ENCODE results near the gene MED9. TPM values are rescaled to one million over a fixed set of nuclear protein-coding genes. Genes with fewer than 3 reads are reported as not detected.

MED9 gene
- total RNA-seq, 1 donor from 2014 or later, result 10.9 TPM

DNA sequence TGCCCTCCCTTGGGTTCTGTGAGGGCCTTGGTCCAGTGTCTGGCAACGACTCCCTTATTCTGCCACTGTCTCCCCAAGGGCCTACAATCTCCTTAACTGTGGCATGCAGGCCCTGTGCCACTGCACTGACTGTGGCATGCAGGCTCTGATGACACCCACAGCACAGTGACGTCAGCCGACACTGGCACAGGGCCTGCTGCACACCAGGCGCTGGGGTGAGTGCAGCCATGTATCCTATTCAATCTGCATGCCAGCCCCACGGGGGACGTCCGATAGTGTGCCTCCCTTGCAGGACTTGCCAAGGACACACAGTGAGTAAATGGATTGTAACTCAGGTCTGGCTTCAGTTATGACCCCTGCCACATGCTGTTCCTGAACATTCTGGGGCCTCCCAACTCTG lies 59.2 kb downstream of the MED9 start:
- no peak for DNase-seq (ENCODE audit: low read depth, low spot score)

DNA sequence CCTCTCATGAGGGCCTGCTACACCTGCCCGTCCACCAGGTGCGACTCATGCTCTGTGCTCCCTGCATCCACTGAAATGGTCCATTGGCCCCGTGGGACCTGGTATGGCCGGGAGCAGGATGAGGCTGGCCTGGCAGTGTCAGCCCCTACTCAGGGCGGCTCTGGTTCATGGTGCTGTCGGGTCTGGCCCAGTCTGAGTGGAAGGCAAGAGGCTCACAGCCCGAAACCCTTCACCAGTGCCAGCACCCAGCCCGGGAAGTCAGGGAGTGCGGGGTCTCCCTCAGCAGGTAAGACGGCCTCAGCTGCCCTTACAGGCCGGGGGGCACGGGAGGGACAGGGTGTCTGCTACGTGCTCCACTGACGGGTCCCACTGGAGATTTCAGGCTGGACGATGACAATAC lies 59.9 kb downstream of the MED9 start:
- no peak for DNase-seq (ENCODE audit: low read depth, low spot score)

DNA sequence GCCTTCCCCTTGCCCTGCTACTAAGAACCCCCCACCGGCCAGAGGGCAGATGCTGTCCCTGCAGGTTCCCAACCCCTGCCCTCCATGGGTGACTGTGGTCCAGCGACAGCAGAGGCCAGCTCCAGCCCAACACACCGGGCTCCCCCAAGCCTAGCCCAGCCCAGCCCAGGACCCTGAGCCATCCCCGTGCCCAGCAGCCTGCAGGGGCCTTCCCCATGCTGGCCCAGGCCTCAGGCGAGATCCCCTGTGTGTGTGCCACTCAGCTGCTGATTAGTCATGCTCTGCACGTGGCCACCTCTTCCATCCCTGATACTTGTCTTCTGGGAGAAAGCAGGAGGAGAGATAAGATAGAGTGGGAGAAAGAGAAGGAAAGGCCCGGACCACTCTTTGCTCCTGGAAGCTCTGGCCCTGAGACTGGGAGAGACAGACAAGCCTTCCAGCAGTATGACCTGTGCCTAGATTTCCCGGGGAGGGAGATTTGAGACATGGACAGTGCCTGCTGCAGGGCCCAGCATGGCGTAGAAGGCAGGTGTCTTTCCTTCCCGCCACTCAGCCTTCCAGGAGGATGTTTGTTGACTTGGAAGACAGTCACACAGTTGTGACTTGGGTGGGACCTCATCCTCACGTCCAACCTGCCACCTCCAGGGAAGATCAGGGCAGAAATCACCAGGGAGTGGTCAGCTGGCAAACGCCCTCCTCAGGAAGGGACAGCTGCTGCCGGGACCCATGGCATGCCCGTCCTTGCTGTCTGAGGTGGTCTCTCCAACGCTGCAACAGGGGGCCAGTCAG lies 60.7 kb downstream of the MED9 start:
- DNase-seq (ENCODE audit: low read depth, low spot score), result no peak

DNA sequence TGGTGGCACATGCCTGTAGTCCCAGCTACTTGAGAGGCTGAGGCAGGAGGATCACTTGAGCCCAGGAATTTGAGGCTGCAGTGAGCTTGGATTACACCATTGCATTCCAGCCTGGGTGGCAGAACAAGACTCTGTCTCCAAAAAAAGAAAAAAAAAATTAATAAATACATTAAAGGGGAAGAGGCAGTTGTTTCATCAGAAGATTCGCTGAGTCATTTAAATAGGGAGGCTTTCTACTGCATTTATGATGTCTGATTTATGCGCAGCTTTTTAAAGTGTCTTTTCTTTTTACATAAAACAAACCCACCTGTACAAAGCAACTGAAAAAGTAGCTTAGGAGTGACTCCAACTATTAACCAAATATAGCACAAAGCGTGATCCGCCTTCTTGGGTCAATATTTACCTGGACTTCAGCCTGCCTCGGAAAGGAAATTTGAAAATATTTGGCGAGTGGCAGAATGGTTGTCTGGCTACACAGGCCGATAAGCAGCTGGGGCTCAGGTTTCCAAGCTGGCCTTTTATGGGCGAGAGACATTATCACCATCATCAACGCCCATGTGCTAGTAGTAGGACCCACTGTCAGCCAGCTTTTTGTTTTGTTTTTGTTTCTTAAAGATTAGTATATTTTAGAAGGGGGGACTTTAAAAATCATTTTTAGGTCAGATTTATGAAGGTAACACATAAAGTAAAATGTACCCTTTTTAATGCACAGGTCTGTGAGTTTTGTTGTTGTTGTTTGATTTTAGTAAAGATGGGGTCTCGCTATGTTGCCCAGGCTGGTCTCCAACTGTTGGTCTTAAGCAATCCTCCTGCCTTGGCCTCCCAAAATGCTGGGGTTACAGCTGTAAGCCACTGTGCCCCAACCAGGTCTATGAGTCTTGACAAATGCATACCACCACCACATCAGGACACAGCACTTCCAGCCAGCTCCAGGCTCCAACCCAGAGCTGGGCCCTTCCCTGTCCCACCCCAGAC lies 61.9 kb downstream of the MED9 start:
- DNase-seq (ENCODE audit: low read depth, low spot score), result no peak

DNA sequence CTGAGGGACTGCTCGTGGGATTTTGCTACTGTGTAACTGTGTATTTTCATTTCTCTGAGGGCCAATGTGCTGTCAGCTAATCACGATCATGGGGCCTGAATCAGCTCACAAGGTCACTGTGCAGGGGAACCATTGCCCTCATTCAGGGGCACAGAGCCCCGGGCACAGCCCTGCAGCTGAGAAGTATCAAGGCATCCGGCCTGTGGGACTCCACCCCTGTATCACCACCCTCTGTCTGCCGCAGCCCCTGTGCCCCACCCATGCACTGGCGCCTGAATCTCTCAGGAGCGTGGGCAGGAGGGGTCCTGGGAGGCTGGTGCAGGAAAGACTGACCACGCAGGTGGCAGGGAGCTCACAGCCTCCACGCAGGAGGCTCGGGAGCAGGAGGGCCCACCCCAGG lies 62.8 kb downstream of the MED9 start:
- DNase-seq (ENCODE audit: low read depth, low spot score), result no peak

DNA sequence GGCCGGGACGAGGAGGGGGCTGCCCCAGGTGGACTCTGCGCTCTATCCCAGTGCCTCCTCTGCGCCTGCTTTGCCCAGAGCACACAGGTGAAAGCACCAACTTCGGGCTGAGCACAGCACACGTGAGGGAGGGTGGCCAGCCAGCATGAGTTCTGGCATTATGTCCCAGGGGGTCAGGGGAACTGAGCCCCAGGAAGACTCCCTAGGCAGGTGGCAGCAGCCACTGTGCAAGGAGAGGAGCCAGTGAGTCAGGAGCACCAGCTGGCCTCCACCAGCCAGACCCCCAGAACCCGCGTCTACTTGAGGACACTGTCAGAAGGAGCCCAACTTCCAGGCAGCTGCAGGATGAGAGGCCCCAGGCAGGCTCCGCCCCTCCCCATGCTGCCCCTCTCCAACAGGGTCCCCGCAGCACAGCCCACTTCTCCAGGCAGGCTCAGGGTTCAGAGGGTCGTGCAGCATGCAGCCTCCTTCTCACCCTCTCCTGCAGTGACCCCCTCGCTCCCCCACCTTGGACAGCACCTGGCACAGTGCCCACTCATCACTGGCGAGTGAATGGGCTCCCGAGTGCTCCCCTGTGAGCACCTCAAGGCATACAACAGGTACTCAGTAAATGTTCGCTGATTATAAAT lies 63.6 kb downstream of the MED9 start:
- no peak for DNase-seq (ENCODE audit: low read depth, low spot score)

DNA sequence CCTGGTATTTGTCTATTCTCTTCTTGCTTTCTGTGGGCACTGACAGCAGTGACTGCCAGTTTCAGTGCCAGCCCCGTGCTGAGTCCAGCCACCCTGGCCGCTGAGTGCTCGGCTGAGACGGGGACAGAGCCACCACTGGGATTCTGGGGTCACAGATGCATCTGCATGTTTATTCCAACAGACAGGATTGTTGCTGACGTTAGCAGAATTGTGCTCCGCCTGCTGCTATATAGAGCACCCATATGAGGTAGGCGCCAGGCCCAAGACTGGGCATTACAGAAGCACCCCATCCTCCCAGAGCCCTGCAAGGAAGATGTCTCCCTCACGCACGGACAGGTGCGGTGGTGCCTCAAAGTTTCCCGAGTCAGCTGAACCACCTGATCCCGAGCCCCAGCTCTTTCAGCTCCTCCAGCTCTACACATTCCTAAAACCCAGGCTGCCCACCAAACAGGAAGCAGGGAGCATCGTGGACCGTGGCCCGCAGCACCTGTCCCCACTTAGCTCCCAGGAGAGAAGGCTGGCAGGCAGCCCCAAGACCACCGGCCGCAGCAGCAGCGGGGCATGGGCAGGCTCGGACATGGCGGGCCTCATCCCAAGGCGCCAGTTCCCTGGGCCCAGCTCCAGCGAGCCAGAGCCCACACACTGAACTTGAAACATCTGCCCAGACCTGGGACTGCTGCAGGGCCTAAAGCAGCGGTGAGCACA lies 64.3 kb downstream of the MED9 start:
- no peak for DNase-seq (ENCODE audit: low read depth, low spot score)

DNA sequence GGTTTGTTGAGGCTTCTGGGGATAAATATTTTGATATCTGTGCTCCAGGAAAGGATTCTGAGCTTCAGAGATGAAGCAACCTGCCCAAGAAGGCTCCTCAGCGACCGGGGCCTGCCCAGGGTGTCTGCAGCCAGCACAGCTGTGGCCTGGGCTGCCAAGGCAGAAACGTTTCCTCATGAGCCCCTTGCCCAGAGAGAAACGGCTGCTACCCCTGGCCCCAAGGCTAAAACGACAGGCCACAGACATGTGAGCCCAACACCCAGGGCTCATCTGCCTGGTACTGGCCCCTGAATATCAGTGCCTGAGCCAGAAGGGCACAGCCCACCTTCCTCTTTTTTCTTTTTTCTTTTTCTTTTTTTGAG lies 64.8 kb downstream of the MED9 start:
- no peak for DNase-seq (ENCODE audit: low read depth, low spot score)

Other genes with a start within 250 kb of the MED9 start
- 40.3 and 42.0 TPM in 2 replicates for gene FLCN, start 239.8 kb upstream of the MED9 start, total RNA-seq
- 103 and 120 TPM in 2 replicates for gene COPS3, start 195.8 kb upstream of the MED9 start, total RNA-seq
- 0.63 and 2.6 TPM in 2 replicates for gene NT5M, start 173.6 kb upstream of the MED9 start, total RNA-seq
- 9.2 and 14.7 TPM in 2 replicates for gene RASD1, start 19.4 kb downstream of the MED9 start, total RNA-seq
- gene PEMT, start 114.7 kb downstream of the MED9 start, total RNA-seq, result 21.0 and 29.9 TPM in 2 replicates
- 6.9 and 9.5 TPM in 2 replicates for gene RAI1, start 204.5 kb downstream of the MED9 start, total RNA-seq